GM19452 (cell line): Measurements from ENCODE around the gene CFAP52.
"Not testable (repeated sequence)": the region's sequence is repeated elsewhere in the genome, so short reads cannot be mapped to it uniquely, and the experiment has no call there.

Experiments
- ATAC-seq: cut with Tn5 transposase; IDR thresholded peaks from one replicate; pipeline ENCODE4 v1.9.1; 2021; ENCODE audit not compliant: unreplicated experiment

Gene CFAP52

GRCh38 chr17:9576521-9577372, at the start of gene CFAP52:
CFAP52 (plus strand) TSS chr17:9576642; CDS start chr17:9576696, 54 bp downstream.
- ATAC-seq, result no peak

- ATAC-seq, result no peak
Observed at GRCh38 chr17:9527788-9528187, 48.7 kb upstream of the CFAP52 start.

GRCh38 chr17:9529033-9529700, 47.3 kb upstream of the CFAP52 start:
- no peak for ATAC-seq

GRCh38 chr17:9531034-9531433, 45.4 kb upstream of the CFAP52 start:
- ATAC-seq, result no peak

GRCh38 chr17:9532715-9533114, 43.7 kb upstream of the CFAP52 start:
- ATAC-seq, result no peak

- no peak for ATAC-seq
Observed at GRCh38 chr17:9533441-9533840, 43.0 kb upstream of the CFAP52 start.

GRCh38 chr17:9536061-9536460, 40.4 kb upstream of the CFAP52 start:
- no peak for ATAC-seq

- ATAC-seq, result no peak
Observed at GRCh38 chr17:9537177-9537776, 39.2 kb upstream of the CFAP52 start.

GRCh38 chr17:9538626-9539025, 37.8 kb upstream of the CFAP52 start:
- no peak for ATAC-seq

- ATAC-seq, result no peak
Observed at GRCh38 chr17:9541718-9542117, 34.7 kb upstream of the CFAP52 start.

- ATAC-seq, result no peak
Observed at GRCh38 chr17:9544221-9544620, 32.2 kb upstream of the CFAP52 start.

- ATAC-seq, result no peak
Observed at GRCh38 chr17:9549215-9549614, 27.2 kb upstream of the CFAP52 start.

GRCh38 chr17:9553181-9553580, 23.3 kb upstream of the CFAP52 start:
- no peak for ATAC-seq

- no peak for ATAC-seq
Observed at GRCh38 chr17:9553596-9553995, 22.8 kb upstream of the CFAP52 start.

GRCh38 chr17:9554715-9555114, 21.7 kb upstream of the CFAP52 start:
- not testable (repeated sequence) for ATAC-seq

- no peak for ATAC-seq
Observed at GRCh38 chr17:9557161-9557755, 19.2 kb upstream of the CFAP52 start.

- no peak for ATAC-seq
Observed at GRCh38 chr17:9557857-9558256, 18.6 kb upstream of the CFAP52 start.

GRCh38 chr17:9564104-9564503, 12.3 kb upstream of the CFAP52 start:
- no peak for ATAC-seq

GRCh38 chr17:9566067-9566466, 10.4 kb upstream of the CFAP52 start:
- ATAC-seq, result no peak

- ATAC-seq, result not testable (repeated sequence)
Observed at GRCh38 chr17:9566739-9567138, 9.7 kb upstream of the CFAP52 start.

- ATAC-seq, result no peak
Observed at GRCh38 chr17:9568004-9568403, 8.4 kb upstream of the CFAP52 start.
